Psoas muscle (tissue), 8 donors: Measurements from ENCODE around the gene OR1F1. TPM values are rescaled to one million over a fixed set of nuclear protein-coding genes. Genes with fewer than 3 reads are reported as not detected.
A peak's percentile ranks its signal among the peaks of the same experiment; 100 is the strongest.

Experiments
- ATAC-seq, 4 donors: fragments of 200-7000 bp; cut with Tn5 transposase; one replicate each; pipeline ENCODE4 v1.9.1; 2020; ENCODE audit warnings: moderate library complexity in 3 of 4, mild to moderate bottlenecking in 2 of 4
- DNase-seq, 2 donors: peaks; one replicate each; pipeline ENCODE4 v3.0.0-alpha.2; 2020
- H3K27ac ChIP-seq: fragments of 200-600 bp; one replicate; pipeline ENCODE4 v1.8.0; 2022
- H3K27me3 ChIP-seq, 3 donors: fragments of 200-600 bp in 1 of 3; one replicate each; pipeline versions ENCODE4 v1.6.1 to v1.8.0; 2013 to 2022; ENCODE audit warnings: low read length in 2 of 3, mild to moderate bottlenecking in 2 of 3, moderate library complexity in 1 of 3; ENCODE audit not compliant: insufficient read depth in 3 of 3
- H3K36me3 ChIP-seq, 2 donors: fragments of 200-600 bp in 1 of 2; one replicate each; pipeline versions ENCODE4 v1.6.1 to v1.8.0; 2013 to 2022; ENCODE audit warnings: low read depth in 1 of 2, mild to moderate bottlenecking in 1 of 2, moderate library complexity in 1 of 2; ENCODE audit not compliant: insufficient read depth in 1 of 2
- H3K4me1 ChIP-seq: fragments of 200-600 bp; one replicate; pipeline ENCODE4 v1.8.0; 2022
- H3K4me3 ChIP-seq: fragments of 200-600 bp; one replicate; pipeline ENCODE4 v1.8.0; 2022; ENCODE audit warnings: mild to moderate bottlenecking
- H3K9me3 ChIP-seq: fragments of 200-600 bp; one replicate; pipeline ENCODE4 v1.8.0; 2022
- WGBS, 3 donors: extraction: QIAGEN DNeasy Blood & Tissue Kit; methylation state at CpG; one replicate each; pipeline versions ENCODE4 v1.1.6 to v1.1.7; 2013; 5-methylcytosine and 5-hydroxymethylcytosine counted together
- intact Hi-C, 2 donors: fragments of 100-400 bp; cut with DNase I; formaldehyde crosslinking; loops; one replicate each; pipeline versions ENCODE4 v1.11.0 to v1.14.2; 2022
- polyA plus RNA-seq, 3 donors: library from polyadenylated mRNA; stranded (reverse); fragments of 200-250 nt; gene quantifications; one replicate each; pipeline ENCODE4 v1.2.3, GENCODE V29; 2013
- total RNA-seq, 4 donors: library from RNA; stranded (reverse); fragmentation: NEBNext Ultra II Directional in 2 of 4; extraction: Animal tissue kit (Norgen Biotek cat#: 25700) in 2 of 4; gene quantifications; one replicate each; pipeline versions ENCODE4 v1.2.1 to v1.2.4, GENCODE V29; 2021 to 2023
- TF ChIP-seq, protein P1 (sequence below): fragments of 200-600 bp; IDR thresholded peaks from one replicate; pipeline ENCODE4 v1.8.0; 2022; ENCODE audit warnings: antibody characterized with exemption
- donor health status: healthy with polysubstance abuse.
- donor health status: DM: no; HTN: no; CAD: no; lungs with moderate emphysema.
- donor health status: Bipolar disorder and iron deficiency.
- donor health status: healthy.
- donor health status: DM: yes; HTN: yes; CAD: no.
- donor health status: DM: no; HTN: no; CAD: no.
- donor health status: DM: no; HTN: no; CAD: no.
- donor health status: DM: yes; HTN: yes; CAD: no.

The OR1F1 gene
- total and polyA plus RNA-seq, 7 donors, result not detected

DNA sequence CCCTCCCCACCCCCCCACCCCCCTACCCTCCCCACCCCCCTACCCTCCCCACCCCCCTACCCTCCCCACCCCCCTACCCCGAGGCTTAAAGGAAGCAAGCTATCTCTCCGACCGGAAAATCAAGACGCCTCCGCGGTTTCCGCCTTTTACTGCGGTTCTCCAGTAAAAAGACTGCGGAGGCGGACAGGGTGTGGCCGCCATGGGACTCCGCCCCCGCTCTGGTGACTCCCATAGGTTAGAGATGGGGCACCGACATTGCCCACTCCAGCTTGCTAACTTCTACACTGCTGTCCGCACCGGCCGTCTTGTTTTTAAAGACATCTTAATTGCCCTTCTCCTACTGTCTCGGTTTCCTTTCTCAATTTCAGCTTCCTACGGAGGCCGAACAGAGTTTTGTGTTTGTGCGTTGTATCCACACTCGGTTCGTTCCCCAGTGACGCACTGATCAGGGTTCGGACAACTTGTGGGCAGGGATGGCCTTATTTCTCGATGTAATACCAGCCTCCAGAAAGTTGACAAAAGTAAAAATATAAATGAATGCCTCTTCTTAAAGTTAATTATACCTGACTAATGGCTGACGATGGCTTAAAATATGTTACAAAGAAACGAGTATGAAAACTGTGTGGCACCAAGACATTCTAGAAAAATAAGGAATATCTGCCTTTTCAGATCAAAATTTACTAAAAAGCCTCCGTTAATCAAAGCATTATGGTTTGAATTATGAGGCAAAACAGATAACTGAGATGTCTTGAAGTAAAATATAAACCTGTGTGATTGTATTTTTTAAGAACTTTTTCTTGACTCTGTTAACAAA, 48.1 kb downstream of the OR1F1 start:
- WGBS, 3 donors, result 84 to 87% (median 86%) methylated on average over 26 to 29 of the region's 29 CpGs
- Histone ChIP-seq H3K27me3 (no peaks in the 10 kb centered on the region), H3K36me3 (peaks cover 14 to 24% of the 10 kb centered on the region in 2 donors), H3K4me1 (peaks cover 7% of the 10 kb centered on the region), H3K9me3 (peaks cover 17% of the 10 kb centered on the region), H3K27ac (no peak overlapping the region), H3K4me3 (no peak overlapping the region)
- TF ChIP-seq, protein P1, sequence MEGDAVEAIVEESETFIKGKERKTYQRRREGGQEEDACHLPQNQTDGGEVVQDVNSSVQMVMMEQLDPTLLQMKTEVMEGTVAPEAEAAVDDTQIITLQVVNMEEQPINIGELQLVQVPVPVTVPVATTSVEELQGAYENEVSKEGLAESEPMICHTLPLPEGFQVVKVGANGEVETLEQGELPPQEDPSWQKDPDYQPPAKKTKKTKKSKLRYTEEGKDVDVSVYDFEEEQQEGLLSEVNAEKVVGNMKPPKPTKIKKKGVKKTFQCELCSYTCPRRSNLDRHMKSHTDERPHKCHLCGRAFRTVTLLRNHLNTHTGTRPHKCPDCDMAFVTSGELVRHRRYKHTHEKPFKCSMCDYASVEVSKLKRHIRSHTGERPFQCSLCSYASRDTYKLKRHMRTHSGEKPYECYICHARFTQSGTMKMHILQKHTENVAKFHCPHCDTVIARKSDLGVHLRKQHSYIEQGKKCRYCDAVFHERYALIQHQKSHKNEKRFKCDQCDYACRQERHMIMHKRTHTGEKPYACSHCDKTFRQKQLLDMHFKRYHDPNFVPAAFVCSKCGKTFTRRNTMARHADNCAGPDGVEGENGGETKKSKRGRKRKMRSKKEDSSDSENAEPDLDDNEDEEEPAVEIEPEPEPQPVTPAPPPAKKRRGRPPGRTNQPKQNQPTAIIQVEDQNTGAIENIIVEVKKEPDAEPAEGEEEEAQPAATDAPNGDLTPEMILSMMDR, result no peak
- intact Hi-C loops, result loop anchor here in 1 of 2 donors (2.0 kb wide), 1 partner anchor 47 kb away; the partner anchor contains the start of gene ZNF263
- DNase-seq, result peak; percentile 55 to 68
- no peak for ATAC-seq

DNA sequence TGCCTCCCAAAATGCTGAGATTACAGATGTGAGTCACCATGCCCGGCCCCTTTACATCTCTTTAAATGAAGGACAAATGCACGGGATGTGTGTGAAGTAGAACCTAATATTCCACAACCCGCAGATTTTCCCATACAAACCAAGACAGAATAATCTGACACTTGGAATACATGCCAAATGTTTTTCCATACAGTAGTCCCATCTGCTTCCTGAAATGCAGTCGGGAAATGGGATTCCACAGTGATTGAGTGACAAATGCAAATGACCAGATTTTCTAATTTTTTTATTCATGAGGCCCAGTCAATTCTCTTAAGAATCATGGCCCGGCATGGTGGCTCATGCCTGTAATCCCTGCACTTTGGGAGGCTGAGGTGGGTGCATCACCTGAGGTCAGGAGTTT, 53.8 kb downstream of the OR1F1 start:
- no peaks in the 10 kb centered on the region for H3K36me3 ChIP-seq
- 69 to 71% (median 69%) methylated on average over 5 of the region's 5 CpGs for WGBS, 3 donors
- no peaks in the 10 kb centered on the region for H3K4me1 ChIP-seq
- intact Hi-C loops, result no loop called here
- no peak overlapping the region for H3K27ac ChIP-seq
- TF ChIP-seq, protein P1, result no peak
- ATAC-seq (no peak), DNase-seq (no peak)
- H3K4me3 ChIP-seq, result no peak overlapping the region
- peaks cover 0 to 4% (median 0%) of the 10 kb centered on the region in 3 donors for H3K27me3 ChIP-seq
- H3K9me3 ChIP-seq, result peaks cover under 1% of the 10 kb centered on the region

DNA sequence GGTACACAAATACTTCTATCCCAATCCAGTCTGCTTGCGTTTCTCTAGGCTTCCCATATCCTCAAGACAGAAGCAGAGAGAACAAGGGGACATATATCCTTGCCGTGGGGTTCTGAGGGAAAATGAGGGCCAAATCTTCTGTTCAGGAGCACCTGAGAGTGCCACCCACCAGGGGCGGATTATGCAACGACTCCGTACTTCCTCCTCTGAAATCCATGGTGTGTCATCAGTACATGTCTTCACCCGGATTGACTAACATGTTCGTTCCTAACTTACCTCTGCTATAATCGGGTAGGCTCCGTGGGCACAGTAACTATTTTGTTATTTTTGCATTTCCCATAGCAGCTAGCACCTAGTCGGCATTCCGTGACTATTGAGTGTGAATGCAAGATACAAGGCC, 54.7 kb downstream of the OR1F1 start:
- Histone ChIP-seq H3K27ac (no peak overlapping the region), H3K36me3 (no peaks in the 10 kb centered on the region), H3K9me3 (no peaks in the 10 kb centered on the region), H3K4me3 (no peak overlapping the region), H3K27me3 (peaks cover 0 to 4% (median 0%) of the 10 kb centered on the region in 3 donors), H3K4me1 (no peaks in the 10 kb centered on the region)
- intact Hi-C loops, result no loop called here
- WGBS, 3 donors, result 83 to 86% (median 85%) methylated on average over 11 of the region's 11 CpGs
- TF ChIP-seq, protein P1, result no peak
- ATAC-seq (no peak), DNase-seq (no peak)

DNA sequence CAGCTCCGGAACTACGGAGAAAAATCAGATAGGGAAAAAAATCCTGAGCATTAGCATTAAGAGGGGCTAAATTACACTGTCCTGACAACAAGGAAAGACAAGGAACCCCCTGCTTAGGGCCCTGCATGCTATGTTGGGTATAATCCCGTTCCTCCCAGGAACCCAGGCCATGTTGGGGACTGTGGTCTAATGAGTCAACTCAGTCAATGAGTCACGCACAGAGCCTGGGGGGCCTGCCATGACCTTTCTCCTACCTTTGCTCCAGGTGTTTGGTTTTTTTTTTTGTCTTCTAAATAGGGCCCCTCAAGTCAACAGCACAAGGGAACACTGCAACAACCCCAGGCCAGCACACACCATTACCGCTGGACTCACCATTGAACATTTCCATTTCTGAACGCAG, 55.9 kb downstream of the OR1F1 start:
- no peak overlapping the region for H3K27ac ChIP-seq
- ATAC-seq (no peak), DNase-seq (no peak)
- H3K4me1 ChIP-seq, result no peaks in the 10 kb centered on the region
- TF ChIP-seq, protein P1, result no peak
- no peaks in the 10 kb centered on the region for H3K36me3 ChIP-seq
- H3K9me3 ChIP-seq, result no peaks in the 10 kb centered on the region
- no peak overlapping the region for H3K4me3 ChIP-seq
- peaks cover 0 to 4% (median 0%) of the 10 kb centered on the region in 3 donors for H3K27me3 ChIP-seq
- 66 to 87% (median 76%) methylated on average over 6 of the region's 6 CpGs for WGBS, 3 donors
- intact Hi-C loops, result no loop called here
